ENCODE data around the gene PDE6H. TPM values are rescaled to one million over a fixed set of nuclear protein-coding genes. Genes with fewer than 3 reads are reported as not detected.

Gene PDE6H
- not detected for polyA plus RNA-seq (2012; ENCODE audit: low read depth, missing spikeins)

GRCh38 chr12:14972816-14973215 lies at the start of gene PDE6H:
PDE6H (plus strand) TSS chr12:14973042; CDS start chr12:14978013, 4,971 bp downstream.
- DNase-seq (ENCODE audit: insufficient read length, low spot score) (no peak), FAIRE-seq (no peak)
- TF ChIP-seq POLR2AphosphoS5 (IDR thresholded peaks at IDR 0.05; ENCODE audit: low read depth, low read length): no peak
- TF ChIP-seq TAF1 (IDR thresholded peaks at IDR 0.05; ENCODE audit: low read depth, low read length): no peak
- no peak for TF ChIP-seq SPI1 (IDR thresholded peaks at IDR 0.05; ENCODE audit: low read depth, low read length)
- TF ChIP-seq POLR2A (IDR thresholded peaks at IDR 0.05; ENCODE audit: low read depth, low read length): no peak
- no peak for TF ChIP-seq POU2F2 (IDR thresholded peaks at IDR 0.05; ENCODE audit: low read depth, low read length)
- no peak for TF ChIP-seq PAX5 (IDR thresholded peaks at IDR 0.05; ENCODE audit: insufficient read depth, low read length, severe bottlenecking)

GRCh38 chr12:14923944-14924343 lies 48.9 kb upstream of the PDE6H start:
- no peak for FAIRE-seq
- TF ChIP-seq POU2F2 (IDR thresholded peaks at IDR 0.05; ENCODE audit: low read depth, low read length) (no peak), POLR2AphosphoS5 (IDR thresholded peaks at IDR 0.05; ENCODE audit: low read depth, low read length) (no peak), PAX5 (IDR thresholded peaks at IDR 0.05; ENCODE audit: insufficient read depth, low read length, severe bottlenecking) (no peak), SPI1 (IDR thresholded peaks at IDR 0.05; ENCODE audit: low read depth, low read length) (no peak), POLR2A (IDR thresholded peaks at IDR 0.05; ENCODE audit: low read depth, low read length) (no peak), TAF1 (IDR thresholded peaks at IDR 0.05; ENCODE audit: low read depth, low read length) (no peak)
- no peak for DNase-seq (ENCODE audit: insufficient read length, low spot score)

- DNase-seq (ENCODE audit: insufficient read length, low spot score): no peak
- FAIRE-seq: no peak
- no peak for TF ChIP-seq POLR2A (IDR thresholded peaks at IDR 0.05; ENCODE audit: low read depth, low read length)
These were observed 48.3 kb upstream of the PDE6H start for GRCh38 chr12:14924541-14924940.

GRCh38 chr12:14927267-14927666 lies 45.6 kb upstream of the PDE6H start:
- FAIRE-seq: no peak
- 0 out of 2 replicates have a peak, but pooled peaks have one; percentile 37 for TF ChIP-seq SPI1 (IDR thresholded peaks at IDR 0.05; ENCODE audit: low read depth, low read length)
- TF ChIP-seq POLR2A (IDR thresholded peaks at IDR 0.05; ENCODE audit: low read depth, low read length): no peak
- TF ChIP-seq PAX5 (IDR thresholded peaks at IDR 0.05; ENCODE audit: insufficient read depth, low read length, severe bottlenecking): no peak
- TF ChIP-seq POLR2AphosphoS5 (IDR thresholded peaks at IDR 0.05; ENCODE audit: low read depth, low read length): no peak
- TF ChIP-seq POU2F2 (IDR thresholded peaks at IDR 0.05; ENCODE audit: low read depth, low read length): no peak
- no peak for TF ChIP-seq TAF1 (IDR thresholded peaks at IDR 0.05; ENCODE audit: low read depth, low read length)
- DNase-seq (ENCODE audit: insufficient read length, low spot score): no peak

- no peak for FAIRE-seq
- no peak for DNase-seq (ENCODE audit: insufficient read length, low spot score)
- TF ChIP-seq POLR2A (IDR thresholded peaks at IDR 0.05; ENCODE audit: low read depth, low read length) (no peak), POLR2AphosphoS5 (IDR thresholded peaks at IDR 0.05; ENCODE audit: low read depth, low read length) (no peak), TAF1 (IDR thresholded peaks at IDR 0.05; ENCODE audit: low read depth, low read length) (no peak), SPI1 (IDR thresholded peaks at IDR 0.05; ENCODE audit: low read depth, low read length) (no peak), POU2F2 (IDR thresholded peaks at IDR 0.05; ENCODE audit: low read depth, low read length) (no peak), PAX5 (IDR thresholded peaks at IDR 0.05; ENCODE audit: insufficient read depth, low read length, severe bottlenecking) (no peak)
These were observed 43.9 kb upstream of the PDE6H start for GRCh38 chr12:14928931-14929330.

- no peak for FAIRE-seq
- DNase-seq (ENCODE audit: insufficient read length, low spot score): no peak
- TF ChIP-seq SPI1 (IDR thresholded peaks at IDR 0.05; ENCODE audit: low read depth, low read length) (no peak), POU2F2 (IDR thresholded peaks at IDR 0.05; ENCODE audit: low read depth, low read length) (no peak), POLR2A (IDR thresholded peaks at IDR 0.05; ENCODE audit: low read depth, low read length) (no peak), PAX5 (IDR thresholded peaks at IDR 0.05; ENCODE audit: insufficient read depth, low read length, severe bottlenecking) (no peak), POLR2AphosphoS5 (IDR thresholded peaks at IDR 0.05; ENCODE audit: low read depth, low read length) (no peak), TAF1 (IDR thresholded peaks at IDR 0.05; ENCODE audit: low read depth, low read length) (no peak)
These were observed 42.5 kb upstream of the PDE6H start for GRCh38 chr12:14930299-14930698.

- FAIRE-seq (no peak), DNase-seq (ENCODE audit: insufficient read length, low spot score) (no peak)
- no peak for TF ChIP-seq POU2F2 (IDR thresholded peaks at IDR 0.05; ENCODE audit: low read depth, low read length)
- TF ChIP-seq PAX5 (IDR thresholded peaks at IDR 0.05; ENCODE audit: insufficient read depth, low read length, severe bottlenecking): no peak
- no peak for TF ChIP-seq POLR2AphosphoS5 (IDR thresholded peaks at IDR 0.05; ENCODE audit: low read depth, low read length)
These were observed 41.5 kb upstream of the PDE6H start for GRCh38 chr12:14931359-14931758.

GRCh38 chr12:14931791-14932560 lies 40.9 kb upstream of the PDE6H start:
- no peak for FAIRE-seq
- no peak for DNase-seq (ENCODE audit: insufficient read length, low spot score)
- TF ChIP-seq PAX5 (IDR thresholded peaks at IDR 0.05; ENCODE audit: insufficient read depth, low read length, severe bottlenecking) (no peak), POLR2AphosphoS5 (IDR thresholded peaks at IDR 0.05; ENCODE audit: low read depth, low read length) (no peak), TAF1 (IDR thresholded peaks at IDR 0.05; ENCODE audit: low read depth, low read length) (no peak), POU2F2 (IDR thresholded peaks at IDR 0.05; ENCODE audit: low read depth, low read length) (no peak), POLR2A (IDR thresholded peaks at IDR 0.05; ENCODE audit: low read depth, low read length) (no peak), SPI1 (IDR thresholded peaks at IDR 0.05; ENCODE audit: low read depth, low read length) (no peak)

- FAIRE-seq (no peak), DNase-seq (ENCODE audit: insufficient read length, low spot score) (no peak)
- no peak for TF ChIP-seq TAF1 (IDR thresholded peaks at IDR 0.05; ENCODE audit: low read depth, low read length)
These were observed 38.3 kb upstream of the PDE6H start for GRCh38 chr12:14934511-14934910.

- TF ChIP-seq SPI1 (IDR thresholded peaks at IDR 0.05; ENCODE audit: low read depth, low read length) (no peak), POLR2A (IDR thresholded peaks at IDR 0.05; ENCODE audit: low read depth, low read length) (no peak), POU2F2 (IDR thresholded peaks at IDR 0.05; ENCODE audit: low read depth, low read length) (no peak), TAF1 (IDR thresholded peaks at IDR 0.05; ENCODE audit: low read depth, low read length) (no peak), PAX5 (IDR thresholded peaks at IDR 0.05; ENCODE audit: insufficient read depth, low read length, severe bottlenecking) (no peak), POLR2AphosphoS5 (IDR thresholded peaks at IDR 0.05; ENCODE audit: low read depth, low read length) (no peak)
- DNase-seq (ENCODE audit: insufficient read length, low spot score) (no peak), FAIRE-seq (no peak)
These were observed 37.8 kb upstream of the PDE6H start for GRCh38 chr12:14935031-14935430.
